ENCODE results near the gene STX2.

The STX2 gene

GRCh38 chr12:130743606-130744005 lies 95.4 kb downstream of the STX2 start:
- TF ChIP-seq CTCF (conservative IDR thresholded peaks at IDR 0.05; ENCODE audit: low read length), result no peak
- no peak for DNase-seq (ENCODE audit: low read depth)
- no peak overlapping the region for H3K4me3 ChIP-seq (ENCODE audit: low read length)

- DNase-seq (ENCODE audit: low read depth), result no peak
- no peak overlapping the region for H3K4me3 ChIP-seq (ENCODE audit: low read length)
- TF ChIP-seq CTCF (conservative IDR thresholded peaks at IDR 0.05; ENCODE audit: low read length), result no peak
These were observed 95.9 kb downstream of the STX2 start for GRCh38 chr12:130743176-130743575.

- no peak for DNase-seq (ENCODE audit: low read depth)
- H3K4me3 ChIP-seq (ENCODE audit: low read length), result no peak overlapping the region
- TF ChIP-seq CTCF (conservative IDR thresholded peaks at IDR 0.05; ENCODE audit: low read length), result no peak
These were observed 96.3 kb downstream of the STX2 start for GRCh38 chr12:130742716-130743115.

DNA sequence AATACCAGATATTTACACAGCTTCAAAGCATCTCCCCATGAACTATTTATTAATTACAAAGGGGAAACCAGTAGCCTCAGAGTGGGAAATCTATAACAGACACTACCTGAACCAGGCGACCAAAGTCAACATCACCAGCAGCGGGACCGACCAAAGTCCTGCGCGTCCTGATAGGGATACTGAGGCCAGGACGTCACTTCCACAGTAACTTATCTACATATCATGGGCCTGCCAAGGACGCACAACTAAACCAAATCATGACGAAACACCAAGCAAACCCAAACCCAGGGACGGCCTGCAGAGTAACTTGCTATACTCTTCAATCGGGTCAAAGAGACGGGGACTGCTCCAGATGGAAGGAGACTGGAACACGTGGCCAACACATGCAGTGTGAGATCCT lies 96.9 kb downstream of the STX2 start:
- DNase-seq (ENCODE audit: low read depth), result no peak
- TF ChIP-seq CTCF (conservative IDR thresholded peaks at IDR 0.05; ENCODE audit: low read length), result no peak
- H3K4me3 ChIP-seq (ENCODE audit: low read length), result no peak overlapping the region

Data from AG10803 (cell line).